Mesothelial cell of epicardium (in vitro differentiated cells): ENCODE measurements around the gene TIMM8A. TPM values are rescaled to one million over a fixed set of nuclear protein-coding genes. Genes with fewer than 3 reads are reported as not detected.
"Not testable (repeated sequence)": the region's sequence is repeated elsewhere in the genome, so short reads cannot be mapped to it uniquely, and the experiment has no call there.

Source experiments
- DNase-seq, 2 experiments: peaks; one replicate each; pipeline ENCODE4 v3.0.0; 2021; ENCODE audit warnings: low spot score in 2 of 2; ENCODE audit not compliant: unreplicated experiment in 2 of 2
- H3K27ac Mint-ChIP-seq: 2 replicates; pipeline ENCODE4 v1.8.0; 2021; ENCODE audit warnings: mixed read lengths
- H3K27me3 Mint-ChIP-seq: 2 replicates; pipeline ENCODE4 v1.8.0; 2021; ENCODE audit warnings: low read depth, mixed read lengths
- H3K36me3 Mint-ChIP-seq: 2 replicates; pipeline ENCODE4 v1.8.0; 2021; ENCODE audit warnings: mixed read lengths
- H3K4me1 Mint-ChIP-seq: 2 replicates; pipeline ENCODE4 v1.8.0; 2021; ENCODE audit warnings: mixed read lengths
- H3K4me3 Mint-ChIP-seq: 2 replicates; pipeline ENCODE4 v1.8.0; 2021; ENCODE audit warnings: mild to moderate bottlenecking, moderate library complexity, mixed read lengths
- H3K9me3 Mint-ChIP-seq: 2 replicates; pipeline ENCODE4 v1.8.0; 2021; ENCODE audit warnings: mixed read lengths
- CTCF ChIP-seq: fragments of 200-600 bp; sonication (generic); IDR thresholded peaks from one replicate; pipeline ENCODE4 v1.5.0; 2021; ENCODE audit warnings: antibody characterized with exemption; ENCODE audit not compliant: unreplicated experiment
- total RNA-seq: library from RNA; stranded (reverse); gene quantifications from 3 replicates; pipeline ENCODE4 v1.2.1, GENCODE V29; 2021

The TIMM8A gene
- total RNA-seq, 1 donor from 2014 or later = 12.2 TPM

- H3K27ac Mint-ChIP-seq = no peak overlapping the region
- H3K9me3 Mint-ChIP-seq = peaks cover 15% of the 10 kb centered on the region
- no peaks in the 10 kb centered on the region for H3K36me3 Mint-ChIP-seq
- no peak overlapping the region for H3K4me3 Mint-ChIP-seq
- no peaks in the 10 kb centered on the region for H3K4me1 Mint-ChIP-seq
- DNase-seq = no peak
- TF ChIP-seq CTCF = peak; percentile 61
- no peaks in the 10 kb centered on the region for H3K27me3 Mint-ChIP-seq
Measured at GRCh38 chrX:101357166-101357795, 8.7 kb upstream of the TIMM8A start.

GRCh38 chrX:101349193-101349562 is 636 bp upstream of the TIMM8A start:
- peak overlapping the region; percentile 86 for H3K27ac Mint-ChIP-seq
- H3K36me3 Mint-ChIP-seq = peaks cover 5% of the 10 kb centered on the region
- no peak for DNase-seq
- peaks cover 8% of the 10 kb centered on the region for H3K4me1 Mint-ChIP-seq
- peaks cover 6% of the 10 kb centered on the region for H3K9me3 Mint-ChIP-seq
- H3K27me3 Mint-ChIP-seq = no peaks in the 10 kb centered on the region
- H3K4me3 Mint-ChIP-seq = peak overlapping the region; percentile 86
- no peak for TF ChIP-seq CTCF

- peak overlapping the region; percentile 86 for H3K27ac Mint-ChIP-seq
- peaks cover 7% of the 10 kb centered on the region for H3K36me3 Mint-ChIP-seq
- H3K4me3 Mint-ChIP-seq = peak overlapping the region; percentile 86
- no peaks in the 10 kb centered on the region for H3K27me3 Mint-ChIP-seq
- no peak for DNase-seq
- peaks cover 8% of the 10 kb centered on the region for H3K4me1 Mint-ChIP-seq
- H3K9me3 Mint-ChIP-seq = peaks cover 6% of the 10 kb centered on the region
- no peak for TF ChIP-seq CTCF
Measured at GRCh38 chrX:101347859-101348451, 587 bp downstream of the TIMM8A start.

- H3K4me3 Mint-ChIP-seq = no peak overlapping the region
- H3K36me3 Mint-ChIP-seq = no peaks in the 10 kb centered on the region
- peaks cover 37% of the 10 kb centered on the region for H3K9me3 Mint-ChIP-seq
- no peak for DNase-seq
- no peaks in the 10 kb centered on the region for H3K4me1 Mint-ChIP-seq
- H3K27ac Mint-ChIP-seq = no peak overlapping the region
- H3K27me3 Mint-ChIP-seq = no peaks in the 10 kb centered on the region
- no peak for TF ChIP-seq CTCF
Measured at GRCh38 chrX:101337776-101338271, 10.7 kb downstream of the TIMM8A start.

GRCh38 chrX:101334310-101334709 is 14.2 kb downstream of the TIMM8A start:
- H3K9me3 Mint-ChIP-seq = peaks cover 55% of the 10 kb centered on the region
- not testable (repeated sequence) for H3K27ac Mint-ChIP-seq, H3K4me3 Mint-ChIP-seq, DNase-seq, H3K4me1 Mint-ChIP-seq, H3K27me3 Mint-ChIP-seq, H3K36me3 Mint-ChIP-seq

- not testable (repeated sequence) for DNase-seq, H3K4me3 Mint-ChIP-seq, H3K27ac Mint-ChIP-seq, H3K36me3 Mint-ChIP-seq, H3K4me1 Mint-ChIP-seq, H3K27me3 Mint-ChIP-seq
- peaks cover 18% of the 10 kb centered on the region for H3K9me3 Mint-ChIP-seq
Measured at GRCh38 chrX:101326600-101326999, 21.9 kb downstream of the TIMM8A start.
